HCT116 (cell line): Measurements from ENCODE around the gene FUOM.

Source experiments
- EGR1 ChIP-seq: IDR thresholded peaks from 2 replicates; pipeline ENCODE4 v1.6.1; 2012; ENCODE audit warnings: low read depth
- EZH2 ChIP-seq: fragments of 200-600 bp; sonication (generic); IDR thresholded peaks from 2 replicates; pipeline ENCODE4 v1.6.1; 2017; ENCODE audit warnings: antibody characterized with exemption, mixed run types
- EZH2phosphoT487 ChIP-seq: fragments of 200-600 bp; IDR thresholded peaks from 2 replicates; pipeline ENCODE4 v1.6.1; 2018; ENCODE audit warnings: antibody characterized with exemption, borderline replicate concordance
- JUND ChIP-seq: IDR thresholded peaks from 2 replicates; pipeline ENCODE4 v1.6.1; 2012
- POLR2A ChIP-seq: IDR thresholded peaks from 2 replicates; pipeline ENCODE4 v1.7.0; 2011; ENCODE audit warnings: borderline replicate concordance; ENCODE audit not compliant: insufficient read depth, insufficient read length; ENCODE audit errors: extremely low read depth
- POLR2AphosphoS5 ChIP-seq: IDR thresholded peaks from 2 replicates; pipeline ENCODE4 v1.6.1; 2011; ENCODE audit warnings: mild to moderate bottlenecking, low read depth, low read length, moderate library complexity
- RAD21 ChIP-seq: IDR thresholded peaks from 2 replicates; pipeline ENCODE4 v1.6.1; 2012; ENCODE audit warnings: low read depth, mild to moderate bottlenecking
- SRF ChIP-seq: IDR thresholded peaks from 2 replicates; pipeline ENCODE4 v1.6.1; 2012; ENCODE audit warnings: low read depth
- YY1 ChIP-seq: IDR thresholded peaks from 2 replicates; pipeline ENCODE4 v1.6.1; 2011; ENCODE audit warnings: low read length, low read depth, moderate library complexity, mild to moderate bottlenecking; ENCODE audit not compliant: insufficient replicate concordance; ENCODE audit errors: extremely low read depth
- TF ChIP-seq, protein P1 (sequence below), 3 experiments: fragments of 200-600 bp in 1 of 3; sonication (generic) in 1 of 3; IDR thresholded peaks in 2 of 3; conservative IDR thresholded peaks in 1 of 3; 2 replicates each; pipeline ENCODE4 v1.5.1; 2012 to 2017; ENCODE audit warnings: low read depth in 2 of 3, low read length in 2 of 3, antibody characterized with exemption in 1 of 3, borderline replicate concordance in 1 of 3, control low read depth in 1 of 3, mild to moderate bottlenecking in 1 of 3, mixed read lengths in 1 of 3, mixed run types in 1 of 3, moderate library complexity in 1 of 3; ENCODE audit not compliant: insufficient read depth in 1 of 3
- TF ChIP-seq, protein P2 (sequence below): IDR thresholded peaks from 2 replicates; pipeline ENCODE4 v1.6.1; 2011; ENCODE audit warnings: mild to moderate bottlenecking, low read length, moderate library complexity; ENCODE audit not compliant: insufficient replicate concordance; ENCODE audit errors: extremely low read depth

DNA sequence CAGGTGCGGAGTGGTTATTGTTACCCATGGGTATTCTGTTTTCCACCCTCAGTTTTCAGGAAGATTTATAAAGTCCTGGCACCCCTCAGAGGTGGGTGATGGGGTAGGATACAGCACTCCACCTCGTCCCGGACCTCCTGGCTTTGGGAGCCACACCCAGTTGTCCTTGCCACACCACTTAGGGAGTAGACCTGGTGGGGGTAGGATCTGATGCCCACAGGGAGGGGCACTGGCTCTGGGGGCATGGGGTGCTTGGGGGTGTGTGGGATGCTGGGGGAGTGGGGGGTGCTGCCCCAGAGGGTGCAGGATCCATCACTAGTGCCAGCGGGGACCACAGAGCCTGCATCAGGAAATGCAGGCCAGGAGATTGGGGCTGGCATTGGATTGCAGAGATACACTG lies 44.6 kb downstream of the FUOM start:
- no peak for TF ChIP-seq POLR2A
- TF ChIP-seq, protein P1, sequence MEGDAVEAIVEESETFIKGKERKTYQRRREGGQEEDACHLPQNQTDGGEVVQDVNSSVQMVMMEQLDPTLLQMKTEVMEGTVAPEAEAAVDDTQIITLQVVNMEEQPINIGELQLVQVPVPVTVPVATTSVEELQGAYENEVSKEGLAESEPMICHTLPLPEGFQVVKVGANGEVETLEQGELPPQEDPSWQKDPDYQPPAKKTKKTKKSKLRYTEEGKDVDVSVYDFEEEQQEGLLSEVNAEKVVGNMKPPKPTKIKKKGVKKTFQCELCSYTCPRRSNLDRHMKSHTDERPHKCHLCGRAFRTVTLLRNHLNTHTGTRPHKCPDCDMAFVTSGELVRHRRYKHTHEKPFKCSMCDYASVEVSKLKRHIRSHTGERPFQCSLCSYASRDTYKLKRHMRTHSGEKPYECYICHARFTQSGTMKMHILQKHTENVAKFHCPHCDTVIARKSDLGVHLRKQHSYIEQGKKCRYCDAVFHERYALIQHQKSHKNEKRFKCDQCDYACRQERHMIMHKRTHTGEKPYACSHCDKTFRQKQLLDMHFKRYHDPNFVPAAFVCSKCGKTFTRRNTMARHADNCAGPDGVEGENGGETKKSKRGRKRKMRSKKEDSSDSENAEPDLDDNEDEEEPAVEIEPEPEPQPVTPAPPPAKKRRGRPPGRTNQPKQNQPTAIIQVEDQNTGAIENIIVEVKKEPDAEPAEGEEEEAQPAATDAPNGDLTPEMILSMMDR (IDR thresholded peaks at IDR 0.05 in 2 of 3, conservative IDR thresholded peaks at IDR 0.05 in 1 of 3; ENCODE audit: borderline replicate concordance in 1 of 3, insufficient read depth in 1 of 3, low read depth in 2 of 3, low read length in 2 of 3) = no peak
- TF ChIP-seq RAD21 = no peak
- TF ChIP-seq POLR2AphosphoS5 = no peak
- TF ChIP-seq EZH2 = no peak
- no peak for TF ChIP-seq EZH2phosphoT487
- no peak for TF ChIP-seq SRF
- TF ChIP-seq JUND = no peak
- TF ChIP-seq, protein P2, sequence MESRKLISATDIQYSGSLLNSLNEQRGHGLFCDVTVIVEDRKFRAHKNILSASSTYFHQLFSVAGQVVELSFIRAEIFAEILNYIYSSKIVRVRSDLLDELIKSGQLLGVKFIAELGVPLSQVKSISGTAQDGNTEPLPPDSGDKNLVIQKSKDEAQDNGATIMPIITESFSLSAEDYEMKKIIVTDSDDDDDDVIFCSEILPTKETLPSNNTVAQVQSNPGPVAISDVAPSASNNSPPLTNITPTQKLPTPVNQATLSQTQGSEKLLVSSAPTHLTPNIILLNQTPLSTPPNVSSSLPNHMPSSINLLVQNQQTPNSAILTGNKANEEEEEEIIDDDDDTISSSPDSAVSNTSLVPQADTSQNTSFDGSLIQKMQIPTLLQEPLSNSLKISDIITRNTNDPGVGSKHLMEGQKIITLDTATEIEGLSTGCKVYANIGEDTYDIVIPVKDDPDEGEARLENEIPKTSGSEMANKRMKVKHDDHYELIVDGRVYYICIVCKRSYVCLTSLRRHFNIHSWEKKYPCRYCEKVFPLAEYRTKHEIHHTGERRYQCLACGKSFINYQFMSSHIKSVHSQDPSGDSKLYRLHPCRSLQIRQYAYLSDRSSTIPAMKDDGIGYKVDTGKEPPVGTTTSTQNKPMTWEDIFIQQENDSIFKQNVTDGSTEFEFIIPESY = no peak
- TF ChIP-seq EGR1 = no peak
- TF ChIP-seq YY1 = no peak
